Retinal pigment epithelial cell (primary cell): Measurements from ENCODE around the gene DUOX2.

Source experiments
- DNase-seq: peaks from one replicate; pipeline ENCODE4 v3.0.0-alpha.2; 2010; ENCODE audit warnings: low read depth
- H3K4me3 ChIP-seq: 2 replicates; pipeline ENCODE4 v1.5.1; 2011; ENCODE audit warnings: mild to moderate bottlenecking, low read length, control low read depth, moderate library complexity
- TF ChIP-seq, protein P1 (sequence below): conservative IDR thresholded peaks from 2 replicates; pipeline ENCODE4 v1.5.1; 2011; ENCODE audit warnings: low read depth, low read length, control low read depth, inconsistent platforms

The DUOX2 gene

DNA sequence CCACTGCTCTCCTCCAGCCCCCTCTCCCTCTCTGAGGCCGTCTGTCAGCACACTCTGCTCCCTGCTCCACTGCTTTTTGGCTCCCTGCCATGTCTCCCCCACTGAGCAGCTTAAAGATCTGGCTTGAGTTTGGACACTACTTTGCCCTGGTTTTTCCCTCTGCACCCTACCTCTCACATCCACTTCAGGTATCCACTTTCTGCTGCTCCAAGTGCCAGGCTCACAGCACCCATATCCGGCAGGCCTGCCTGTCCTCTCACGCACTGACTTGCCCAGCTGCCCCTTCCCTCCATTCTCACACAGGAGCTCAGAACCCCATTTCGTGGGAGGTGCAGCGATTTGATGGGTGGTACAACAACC is 19.6 kb upstream of the DUOX2 start:
- no peak overlapping the region for H3K4me3 ChIP-seq
- DNase-seq = no peak
- TF ChIP-seq, protein P1, sequence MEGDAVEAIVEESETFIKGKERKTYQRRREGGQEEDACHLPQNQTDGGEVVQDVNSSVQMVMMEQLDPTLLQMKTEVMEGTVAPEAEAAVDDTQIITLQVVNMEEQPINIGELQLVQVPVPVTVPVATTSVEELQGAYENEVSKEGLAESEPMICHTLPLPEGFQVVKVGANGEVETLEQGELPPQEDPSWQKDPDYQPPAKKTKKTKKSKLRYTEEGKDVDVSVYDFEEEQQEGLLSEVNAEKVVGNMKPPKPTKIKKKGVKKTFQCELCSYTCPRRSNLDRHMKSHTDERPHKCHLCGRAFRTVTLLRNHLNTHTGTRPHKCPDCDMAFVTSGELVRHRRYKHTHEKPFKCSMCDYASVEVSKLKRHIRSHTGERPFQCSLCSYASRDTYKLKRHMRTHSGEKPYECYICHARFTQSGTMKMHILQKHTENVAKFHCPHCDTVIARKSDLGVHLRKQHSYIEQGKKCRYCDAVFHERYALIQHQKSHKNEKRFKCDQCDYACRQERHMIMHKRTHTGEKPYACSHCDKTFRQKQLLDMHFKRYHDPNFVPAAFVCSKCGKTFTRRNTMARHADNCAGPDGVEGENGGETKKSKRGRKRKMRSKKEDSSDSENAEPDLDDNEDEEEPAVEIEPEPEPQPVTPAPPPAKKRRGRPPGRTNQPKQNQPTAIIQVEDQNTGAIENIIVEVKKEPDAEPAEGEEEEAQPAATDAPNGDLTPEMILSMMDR = no peak

DNA sequence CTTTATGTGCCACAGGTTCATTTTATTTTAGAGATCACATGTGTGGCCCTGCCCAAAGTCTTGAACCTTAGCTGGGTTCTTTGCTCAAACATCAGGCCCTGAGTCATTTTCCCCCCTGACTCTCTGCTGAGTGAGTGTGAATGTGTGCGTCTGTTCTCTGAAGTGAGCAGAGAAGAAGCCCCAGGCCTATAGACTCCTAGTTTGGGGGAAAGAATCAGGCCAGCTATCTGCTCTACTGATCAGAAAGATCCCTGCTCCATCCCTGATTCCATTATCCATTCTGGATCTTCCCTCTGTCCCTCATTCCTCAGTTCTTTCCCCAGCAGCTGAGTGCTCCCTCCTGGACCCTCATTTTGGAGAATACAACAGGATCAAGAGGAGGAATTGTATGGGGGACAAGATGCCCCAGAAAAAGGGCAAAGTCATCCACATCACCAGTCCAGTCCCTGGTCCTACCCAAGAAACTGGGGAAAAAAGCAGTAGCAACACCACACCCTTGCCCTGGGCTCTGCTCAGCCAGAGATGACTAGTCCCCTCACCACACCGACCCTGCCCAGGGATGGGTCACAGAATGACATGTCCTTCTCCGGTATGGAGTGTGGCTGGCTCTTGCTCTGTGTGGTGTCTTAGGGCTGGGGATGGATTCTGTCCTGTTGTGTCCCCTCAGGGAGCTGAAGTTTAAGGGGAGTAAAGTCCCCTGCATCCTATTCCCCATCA is 19.0 kb upstream of the DUOX2 start:
- TF ChIP-seq, protein P1 = no peak
- H3K4me3 ChIP-seq = no peak overlapping the region
- DNase-seq = no peak

DNA sequence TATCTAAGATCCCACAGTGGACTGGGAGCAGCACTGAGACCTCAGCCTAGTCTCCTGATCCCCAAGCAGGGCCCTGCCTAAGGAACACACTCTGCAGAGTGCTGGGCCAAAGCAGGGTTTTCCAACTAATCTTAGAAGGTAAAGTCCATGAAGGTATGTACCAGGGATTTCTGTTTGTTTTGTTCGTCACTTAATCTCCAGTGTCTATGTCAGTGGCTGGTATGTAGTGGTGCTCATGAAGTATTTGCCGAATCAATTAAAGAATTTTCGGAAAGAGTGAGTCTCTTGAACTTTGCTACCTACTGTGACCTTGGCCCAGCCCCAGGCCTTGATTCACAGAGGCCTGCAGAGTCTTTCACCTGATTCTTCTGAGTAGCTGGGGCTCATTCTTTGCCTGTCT is 17.5 kb upstream of the DUOX2 start:
- TF ChIP-seq, protein P1 = no peak
- H3K4me3 ChIP-seq = no peak overlapping the region
- no peak for DNase-seq

DNA sequence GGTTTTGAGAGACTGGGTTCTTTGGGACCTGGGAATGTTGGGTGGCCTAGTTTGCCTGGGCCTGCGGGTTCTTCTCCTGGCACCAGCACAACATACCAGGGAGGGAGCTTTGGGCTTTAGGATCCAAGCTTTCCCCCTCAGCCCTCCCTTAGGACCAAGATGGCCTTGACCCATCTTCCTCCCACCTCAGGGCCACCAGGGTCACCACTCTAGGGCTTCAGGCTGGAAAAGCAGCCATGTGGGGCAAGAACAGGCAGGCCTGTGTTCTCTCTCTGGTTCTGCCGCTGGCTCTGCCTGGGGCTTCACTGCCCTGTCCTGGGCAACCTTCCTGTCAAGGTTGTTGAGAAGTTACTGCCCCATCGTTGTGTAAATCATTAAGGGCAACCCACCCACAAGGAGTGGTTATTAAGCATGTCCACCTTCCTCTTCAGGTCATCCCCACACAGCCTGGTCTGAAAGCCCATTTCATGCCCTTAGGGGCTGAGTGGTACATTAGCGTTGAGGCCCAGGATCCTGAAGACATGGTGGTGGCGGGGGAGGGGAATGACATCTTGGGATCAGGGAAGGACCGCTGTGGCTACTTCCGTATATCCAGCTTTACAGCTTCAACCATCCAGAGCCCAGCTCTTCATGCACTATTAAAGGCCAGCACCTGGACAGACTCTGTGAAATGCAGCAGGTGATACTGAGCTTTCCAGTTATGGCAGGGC is 16.5 kb upstream of the DUOX2 start:
- TF ChIP-seq, protein P1 = no peak
- DNase-seq = no peak
- H3K4me3 ChIP-seq = no peak overlapping the region

DNA sequence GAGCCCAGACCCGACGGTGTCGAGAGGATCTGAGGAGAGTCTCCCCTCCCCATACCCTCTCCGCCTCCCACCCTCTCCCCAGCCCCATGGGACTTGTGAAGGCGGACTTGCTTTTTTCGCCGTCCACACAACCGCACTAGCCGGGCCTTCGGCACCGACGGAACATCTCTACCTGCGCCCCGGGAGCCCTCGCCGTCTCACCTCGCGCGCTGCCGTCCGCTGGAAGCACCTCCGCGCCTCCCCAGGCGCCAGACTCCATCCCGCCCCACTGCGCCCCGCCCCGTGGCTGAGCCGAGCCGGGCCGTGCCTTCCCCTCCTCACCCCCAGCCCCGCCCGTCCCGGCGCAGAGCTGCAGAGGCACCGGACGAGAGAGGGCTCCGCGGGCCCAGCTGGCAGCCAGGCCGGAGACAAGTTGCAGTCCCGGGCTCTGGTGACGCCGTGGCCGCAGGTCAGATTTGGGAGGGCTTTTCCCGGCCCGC is 15.7 kb upstream of the DUOX2 start, which contains the start of the genes DUOX1 and DUOXA1:
Gene DUOX1 (plus strand): TSS at position 344 of the 479 bp plus-strand sequence. CDS start 1,973 bp downstream, outside the sequence.
Gene DUOXA1 (minus strand): TSS at position 229 of the 479 bp plus-strand sequence. CDS start 6,865 bp downstream, outside the sequence.
- no peak for DNase-seq
- TF ChIP-seq, protein P1 = no peak
- no peak within 1 kb of the TSS for H3K4me3 ChIP-seq

DNA sequence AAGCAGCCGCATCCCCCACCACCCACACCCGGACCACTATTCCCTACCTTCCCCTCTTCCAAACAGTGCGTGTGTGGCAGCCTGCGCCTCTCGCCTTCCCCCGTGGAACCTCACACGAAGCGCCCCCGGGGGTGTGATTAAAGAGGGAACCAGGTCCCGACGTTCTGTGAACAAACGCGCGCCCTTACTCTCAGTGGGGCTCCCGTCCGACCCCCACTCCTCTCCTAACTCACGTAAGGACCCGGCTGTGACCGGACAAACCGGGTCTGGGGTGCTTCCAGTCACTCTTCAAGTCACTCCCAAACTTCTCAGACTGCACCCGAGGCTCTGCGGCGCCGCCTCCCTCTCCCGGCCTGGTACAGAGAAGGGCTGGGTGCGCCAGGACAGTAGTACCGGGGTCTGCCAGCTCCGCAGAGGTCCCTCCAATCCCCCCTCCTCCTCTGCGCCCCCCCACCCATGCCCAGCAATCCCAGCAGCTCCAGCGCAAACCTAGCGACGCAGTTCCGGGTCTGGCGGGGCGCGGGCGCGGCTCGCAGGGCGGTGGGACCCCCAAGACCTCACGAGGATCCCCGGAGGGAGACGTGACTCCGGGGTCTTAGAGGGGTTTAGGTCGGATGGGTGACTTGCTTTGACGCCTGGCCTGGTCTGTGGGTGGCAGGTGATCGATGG is 15.1 kb upstream of the DUOX2 start:
- TF ChIP-seq, protein P1 = no peak
- DNase-seq = no peak
- H3K4me3 ChIP-seq = no peak overlapping the region
